ENCODE results near the gene OR9Q2.

GRCh38 chr11:58152781-58153180, 36.1 kb upstream of the OR9Q2 start:
- TF ChIP-seq CTCF (IDR thresholded peaks at IDR 0.05) = no peak
- no peak for TF ChIP-seq EZH2phosphoT487 (IDR thresholded peaks at IDR 0.05)
